GM03348 (cell line): ENCODE results near the gene SPON1.

Experiments used
- DNase-seq: peaks from one replicate; pipeline ENCODE4 v3.0.0; 2012; ENCODE audit warnings: low spot score

Gene SPON1

GRCh38 chr11:14288189-14288935 lies 325.8 kb downstream of the SPON1 start:
- peak; percentile 65 for DNase-seq

GRCh38 chr11:14290422-14290821 lies 327.9 kb downstream of the SPON1 start:
- no peak for DNase-seq

GRCh38 chr11:14299921-14300320 lies 337.4 kb downstream of the SPON1 start:
- DNase-seq, result no peak

GRCh38 chr11:14300661-14301304 lies 338.3 kb downstream of the SPON1 start:
- DNase-seq, result peak; percentile 76

- no peak for DNase-seq
Measured at GRCh38 chr11:14304601-14305000, 342.1 kb downstream of the SPON1 start.

- DNase-seq, result no peak
Measured at GRCh38 chr11:14305649-14306048, 343.1 kb downstream of the SPON1 start.

- no peak for DNase-seq
Measured at GRCh38 chr11:14306481-14306880, 344.0 kb downstream of the SPON1 start.

GRCh38 chr11:14308114-14308896 lies 345.8 kb downstream of the SPON1 start:
- DNase-seq, result peak; percentile 41

GRCh38 chr11:14308897-14309387 lies 346.4 kb downstream of the SPON1 start:
- DNase-seq, result no peak

- DNase-seq, result no peak
Measured at GRCh38 chr11:14309425-14310192, 347.1 kb downstream of the SPON1 start.

GRCh38 chr11:14310679-14311078 lies 348.2 kb downstream of the SPON1 start:
- DNase-seq, result peak; percentile 61

- DNase-seq, result peak; percentile 17
Measured at GRCh38 chr11:14312736-14313438, 350.4 kb downstream of the SPON1 start.

GRCh38 chr11:14314127-14314526 lies 351.6 kb downstream of the SPON1 start:
- DNase-seq, result no peak

- DNase-seq, result no peak
Measured at GRCh38 chr11:14315130-14315529, 352.6 kb downstream of the SPON1 start.
